ENCODE measurements around the gene KIF1B. TPM values are rescaled to one million over a fixed set of nuclear protein-coding genes. Genes with fewer than 3 reads are reported as not detected.

KIF1B gene
- total and polyA plus RNA-seq, 2 experiments from 2014 or later, result 21.5 to 68.4 TPM

GRCh38 chr1:10211805-10212410 is 1.5 kb downstream of the KIF1B start:
- Histone ChIP-seq H2AFZ (peak overlapping the region; percentile 94; the same call in 1 of the 2 replicates), H3K4me1 (ENCODE audit: insufficient read depth) (peaks cover 19% of the 10 kb centered on the region), H3K27ac (ENCODE audit: low read depth) (peak overlapping the region; percentile 95), H3K27me3 (ENCODE audit: insufficient read depth) (no peaks in the 10 kb centered on the region), H3K4me3 (peak overlapping the region; percentile 100), H3F3A (replicated peaks; ENCODE audit: low read depth) (peaks cover 3% of the 10 kb centered on the region; the same call in 1 of the 2 replicates), H3K9me2 (ENCODE audit: insufficient read depth) (no peaks in the 10 kb centered on the region), H3K4me2 (peak overlapping the region; percentile 99), H4K20me1 (replicated peaks; ENCODE audit: insufficient read depth) (peaks cover 42% of the 10 kb centered on the region), H3K36me3 (ENCODE audit: insufficient read depth) (no peaks in the 10 kb centered on the region), H3K79me2 (replicated peaks; ENCODE audit: insufficient read depth) (peaks cover 59% of the 10 kb centered on the region)
- Mint-ChIP-seq H3K9me3 (no peaks in the 10 kb centered on the region), H3K27me3 (ENCODE audit: insufficient read depth, low read depth, poor library complexity) (peaks cover 19% of the 10 kb centered on the region), H3K36me3 (ENCODE audit: low read depth) (no peaks in the 10 kb centered on the region), H3K27ac (peak overlapping the region; percentile 25), H3K4me1 (peaks cover 30% of the 10 kb centered on the region), H3K4me3 (peak overlapping the region; percentile 98)
- TF ChIP-seq NANOG (IDR thresholded peaks at IDR 0.05; ENCODE audit: borderline replicate concordance) (no peak), ZNF114 (CRISPR knock-in tag; IDR thresholded peaks at IDR 0.05) (no peak), JUNB (IDR thresholded peaks at IDR 0.05; ENCODE audit: unreplicated experiment) (no peak), REST (IDR thresholded peaks at IDR 0.05; ENCODE audit: unreplicated experiment) (no peak), ZNF462 (CRISPR knock-in tag; IDR thresholded peaks at IDR 0.05) (no peak), ZNF331 (CRISPR knock-in tag; IDR thresholded peaks at IDR 0.05; ENCODE audit: low read depth) (no peak), EZH2 (IDR thresholded peaks at IDR 0.05; ENCODE audit: low read depth, unreplicated experiment) (no peak), EZH2phosphoT487 (IDR thresholded peaks at IDR 0.05; ENCODE audit: unreplicated experiment) (no peak), CTCF (conservative IDR thresholded peaks at IDR 0.05; ENCODE audit: low read depth in 2 of 2) (no peak), ETS1 (IDR thresholded peaks at IDR 0.05) (no peak), CREB1 (CRISPR knock-in tag; IDR thresholded peaks at IDR 0.05; ENCODE audit: low read depth) (no peak), POLR2AphosphoS5 (IDR thresholded peaks at IDR 0.05; ENCODE audit: low read depth) (no peak), STAT1 (IDR thresholded peaks at IDR 0.05; ENCODE audit: unreplicated experiment) (no peak)
- ATAC-seq (no peak), DNase-seq (ENCODE audit: low spot score) (no peak)
